ENCODE results near the gene RIN3. TPM values are rescaled to one million over a fixed set of nuclear protein-coding genes. Genes with fewer than 3 reads are reported as not detected.

RIN3 gene
- 1 to 10 TPM; 3.4 to 3.8 TPM for total RNA-seq
- polyA plus RNA-seq (ENCODE audit: insufficient read length in 2 of 2): 1 to 10 TPM; 6.5 to 7.4 TPM
- long read RNA-seq, donor 1, partial matches to known transcripts: 0 of 1 reads
- long read RNA-seq, donor 1, other reads (novel, unspliced or antisense): 0 of 1 reads
- long read RNA-seq, donor 2: 0 reads
- long read RNA-seq, donor 3: 0 reads
- long read RNA-seq, donor 4, partial matches to known transcripts: 5 of 6 reads
- long read RNA-seq, donor 4, other reads (novel, unspliced or antisense): 0 of 6 reads

DNA sequence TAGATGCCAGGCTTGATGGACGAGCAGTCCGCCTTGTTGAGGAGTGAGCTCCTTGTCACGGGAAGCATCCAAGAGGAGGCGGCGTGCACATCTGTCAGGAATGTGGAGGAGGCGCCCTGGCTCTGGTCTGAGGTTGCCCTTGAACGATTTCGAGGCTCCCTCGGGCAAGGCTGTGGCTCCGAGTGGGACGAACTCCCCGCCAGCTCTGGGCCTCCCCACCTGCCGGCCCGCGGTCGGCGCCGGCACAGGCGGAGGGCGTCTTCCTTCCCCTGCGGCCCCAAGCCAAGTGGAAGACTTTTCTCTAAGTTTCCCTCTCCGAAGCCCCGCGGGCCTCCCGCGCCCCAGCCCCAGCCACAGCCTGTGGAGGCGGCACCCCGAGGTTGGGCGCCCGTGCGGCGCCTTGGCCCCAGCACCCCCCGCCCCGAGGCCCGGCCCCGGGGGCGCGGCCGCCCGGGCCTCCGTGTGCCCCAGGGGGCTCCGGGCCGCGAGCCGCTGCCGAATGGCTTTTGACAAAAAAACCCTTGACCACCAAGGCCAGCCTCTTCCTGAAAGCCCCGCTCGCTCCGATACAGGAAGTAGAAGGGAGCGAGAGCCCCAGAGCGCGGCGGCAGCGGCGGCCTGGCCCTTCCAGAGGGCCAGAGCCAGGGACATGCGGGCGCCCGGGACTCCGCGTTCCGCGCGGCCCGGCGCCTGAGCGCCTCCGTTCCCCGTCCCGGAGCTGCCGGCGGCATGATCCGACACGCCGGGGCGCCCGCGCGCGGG lies at the start of gene RIN3:
TSS of gene RIN3 (plus strand) at position 578 of the 762 bp plus-strand sequence. CDS start at position 730, 152 bp downstream.
- Histone ChIP-seq H3K9me3 (ENCODE audit: control insufficient read depth, insufficient read depth, low read length) (no peaks in the 10 kb centered on the region), H3K27me3 (ENCODE audit: control insufficient read depth, insufficient read depth, low read length) (peaks cover 31% of the 10 kb centered on the region), H3K4me3 (ENCODE audit: low read depth, low read length) (peak within 1 kb of the TSS; percentile 38), H3K36me3 (ENCODE audit: control insufficient read depth, insufficient read depth, low read length) (no peaks in the 10 kb centered on the region), H3K27ac (ENCODE audit: low read depth, low read length) (no peak within 1 kb of the TSS), H3K4me1 (ENCODE audit: control insufficient read depth, insufficient read depth, low read length) (peaks cover 17% of the 10 kb centered on the region)
- WGBS (ENCODE audit: insufficient coverage): 6% methylated on average over 77 of the region's 79 CpGs
- peak in 2 of 6 donors; percentile 25 to 56 for DNase-seq (ENCODE audit: low read depth in 4 of 6, low spot score in 6 of 6)

DNA sequence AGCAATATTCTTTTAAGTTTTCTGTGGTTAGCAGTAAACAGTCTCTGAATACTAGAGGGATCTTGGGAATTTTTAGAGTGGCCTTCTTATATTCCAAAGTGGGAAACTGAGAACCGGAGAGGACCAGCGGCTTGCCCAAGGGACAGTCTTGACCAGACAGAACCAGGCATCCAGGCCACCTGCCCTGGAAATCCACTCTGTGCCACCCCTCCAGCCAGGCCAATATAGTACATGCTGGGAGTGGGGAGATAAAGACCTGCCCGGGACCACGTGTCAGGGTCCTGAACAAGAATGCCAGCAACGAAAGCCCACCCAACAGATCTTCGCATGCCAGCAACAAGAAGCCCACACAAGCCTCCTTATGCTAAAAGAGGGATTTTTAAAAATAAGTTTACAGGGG lies 49.4 kb upstream of the RIN3 start:
- H3K9me3 ChIP-seq (ENCODE audit: control insufficient read depth, insufficient read depth, low read length): peaks cover 7% of the 10 kb centered on the region
- peaks cover 15% of the 10 kb centered on the region for H3K4me1 ChIP-seq (ENCODE audit: control insufficient read depth, insufficient read depth, low read length)
- DNase-seq (ENCODE audit: low read depth in 4 of 6, low spot score in 6 of 6): no peak
- no peak overlapping the region for H3K4me3 ChIP-seq (ENCODE audit: low read depth, low read length)
- 100% methylated on average over 2 of the region's 6 CpGs for WGBS (ENCODE audit: insufficient coverage)
- H3K27me3 ChIP-seq (ENCODE audit: control insufficient read depth, insufficient read depth, low read length): no peaks in the 10 kb centered on the region
- H3K36me3 ChIP-seq (ENCODE audit: control insufficient read depth, insufficient read depth, low read length): peaks cover 7% of the 10 kb centered on the region
- no peak overlapping the region for H3K27ac ChIP-seq (ENCODE audit: low read depth, low read length)

DNA sequence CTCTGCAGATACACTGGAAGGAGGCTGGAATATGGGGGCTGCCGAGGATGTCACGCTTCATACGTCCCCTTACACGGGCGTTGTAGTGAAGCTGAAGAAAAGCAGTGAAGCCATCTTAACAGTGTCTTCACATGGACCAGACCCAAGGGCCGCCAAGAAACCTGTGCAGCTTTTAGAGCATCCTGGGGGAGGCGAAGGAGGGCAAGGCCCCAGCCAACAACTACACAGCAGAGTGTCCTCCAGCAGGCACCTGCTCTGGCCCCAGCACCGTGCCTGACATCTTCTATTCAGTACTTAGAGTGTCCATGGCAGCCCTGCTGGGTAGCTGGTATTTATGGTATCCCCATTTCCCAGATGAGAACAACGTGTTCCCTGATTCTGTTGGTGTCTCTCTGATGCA lies 48.9 kb upstream of the RIN3 start:
- H3K27ac ChIP-seq (ENCODE audit: low read depth, low read length): no peak overlapping the region
- 82% methylated on average over 9 of the region's 9 CpGs for WGBS (ENCODE audit: insufficient coverage)
- peaks cover 7% of the 10 kb centered on the region for H3K36me3 ChIP-seq (ENCODE audit: control insufficient read depth, insufficient read depth, low read length)
- H3K4me1 ChIP-seq (ENCODE audit: control insufficient read depth, insufficient read depth, low read length): peaks cover 11% of the 10 kb centered on the region
- no peak overlapping the region for H3K4me3 ChIP-seq (ENCODE audit: low read depth, low read length)
- no peaks in the 10 kb centered on the region for H3K27me3 ChIP-seq (ENCODE audit: control insufficient read depth, insufficient read depth, low read length)
- peaks cover 7% of the 10 kb centered on the region for H3K9me3 ChIP-seq (ENCODE audit: control insufficient read depth, insufficient read depth, low read length)
- DNase-seq (ENCODE audit: low read depth in 4 of 6, low spot score in 6 of 6): no peak

- Histone ChIP-seq H3K4me3 (ENCODE audit: low read depth, low read length) (no peak overlapping the region), H3K9me3 (ENCODE audit: control insufficient read depth, insufficient read depth, low read length) (peaks cover 7% of the 10 kb centered on the region), H3K27ac (ENCODE audit: low read depth, low read length) (no peak overlapping the region), H3K27me3 (ENCODE audit: control insufficient read depth, insufficient read depth, low read length) (no peaks in the 10 kb centered on the region), H3K4me1 (ENCODE audit: control insufficient read depth, insufficient read depth, low read length) (peaks cover 10% of the 10 kb centered on the region), H3K36me3 (ENCODE audit: control insufficient read depth, insufficient read depth, low read length) (peaks cover 6% of the 10 kb centered on the region)
- DNase-seq (ENCODE audit: low read depth in 4 of 6, low spot score in 6 of 6): no peak
- WGBS (ENCODE audit: insufficient coverage): 52% methylated on average over 9 of the region's 13 CpGs
Observed at GRCh38 chr14:92465353-92466055, 48.1 kb upstream of the RIN3 start.

DNA sequence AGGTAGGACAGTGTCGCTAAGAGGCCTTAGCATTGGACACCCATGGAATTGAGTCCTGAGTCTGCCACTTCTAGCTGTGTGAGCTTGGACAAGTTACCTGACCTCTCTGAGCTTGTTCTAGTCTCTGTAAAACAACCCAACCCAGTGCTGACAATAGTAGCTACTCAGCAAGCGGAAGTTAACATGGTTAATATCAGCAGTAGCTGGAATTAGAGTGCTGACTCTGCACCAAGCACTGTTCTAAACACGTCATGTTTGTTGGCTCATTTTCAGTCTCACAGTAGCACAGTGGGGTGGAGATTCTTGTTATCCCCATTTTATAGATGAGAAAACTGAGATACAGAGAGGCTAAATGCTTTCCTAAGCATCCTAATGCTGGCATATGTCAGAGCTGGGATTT lies 47.5 kb upstream of the RIN3 start:
- no peak for DNase-seq (ENCODE audit: low read depth in 4 of 6, low spot score in 6 of 6)
- H3K27me3 ChIP-seq (ENCODE audit: control insufficient read depth, insufficient read depth, low read length): no peaks in the 10 kb centered on the region
- H3K9me3 ChIP-seq (ENCODE audit: control insufficient read depth, insufficient read depth, low read length): peaks cover 7% of the 10 kb centered on the region
- H3K4me1 ChIP-seq (ENCODE audit: control insufficient read depth, insufficient read depth, low read length): peaks cover 5% of the 10 kb centered on the region
- no peak overlapping the region for H3K27ac ChIP-seq (ENCODE audit: low read depth, low read length)
- 72% methylated on average over 2 of the region's 3 CpGs for WGBS (ENCODE audit: insufficient coverage)
- peaks cover 3% of the 10 kb centered on the region for H3K36me3 ChIP-seq (ENCODE audit: control insufficient read depth, insufficient read depth, low read length)
- H3K4me3 ChIP-seq (ENCODE audit: low read depth, low read length): no peak overlapping the region

- Histone ChIP-seq H3K4me1 (ENCODE audit: control insufficient read depth, insufficient read depth, low read length) (no peaks in the 10 kb centered on the region), H3K27me3 (ENCODE audit: control insufficient read depth, insufficient read depth, low read length) (no peaks in the 10 kb centered on the region), H3K36me3 (ENCODE audit: control insufficient read depth, insufficient read depth, low read length) (peaks cover 3% of the 10 kb centered on the region), H3K4me3 (ENCODE audit: low read depth, low read length) (no peak overlapping the region), H3K27ac (ENCODE audit: low read depth, low read length) (no peak overlapping the region), H3K9me3 (ENCODE audit: control insufficient read depth, insufficient read depth, low read length) (peaks cover 7% of the 10 kb centered on the region)
- WGBS (ENCODE audit: insufficient coverage): no CpG with 5 or more reads among the region's 2 CpGs
- no peak for DNase-seq (ENCODE audit: low read depth in 4 of 6, low spot score in 6 of 6)
Observed at GRCh38 chr14:92469515-92469914, 44.1 kb upstream of the RIN3 start.

DNA sequence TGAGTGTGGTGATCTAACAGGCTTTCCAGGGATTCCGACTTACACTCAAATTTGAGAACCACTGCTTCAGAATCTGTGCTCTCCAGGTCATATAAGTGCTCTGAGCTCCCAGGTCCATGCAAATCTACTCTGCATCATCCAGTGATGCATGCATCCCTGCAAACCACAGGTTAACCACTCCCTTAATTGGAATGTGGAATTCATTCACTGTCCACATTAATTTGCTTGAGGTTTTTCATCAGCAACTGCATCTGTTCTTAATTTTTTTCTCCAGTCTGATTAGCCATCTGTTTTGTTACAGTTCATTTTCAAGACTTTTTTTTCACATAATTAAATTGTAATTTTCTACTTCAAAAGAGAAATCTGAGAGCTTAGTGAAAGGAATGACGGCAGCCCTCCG lies 43.4 kb upstream of the RIN3 start:
- H3K27me3 ChIP-seq (ENCODE audit: control insufficient read depth, insufficient read depth, low read length): no peaks in the 10 kb centered on the region
- DNase-seq (ENCODE audit: low read depth in 4 of 6, low spot score in 6 of 6): no peak
- H3K9me3 ChIP-seq (ENCODE audit: control insufficient read depth, insufficient read depth, low read length): peaks cover 7% of the 10 kb centered on the region
- H3K27ac ChIP-seq (ENCODE audit: low read depth, low read length): no peak overlapping the region
- peaks cover 3% of the 10 kb centered on the region for H3K36me3 ChIP-seq (ENCODE audit: control insufficient read depth, insufficient read depth, low read length)
- no peaks in the 10 kb centered on the region for H3K4me1 ChIP-seq (ENCODE audit: control insufficient read depth, insufficient read depth, low read length)
- no peak overlapping the region for H3K4me3 ChIP-seq (ENCODE audit: low read depth, low read length)
- WGBS (ENCODE audit: insufficient coverage): 100% methylated on average over 1 of the region's 3 CpGs

DNA sequence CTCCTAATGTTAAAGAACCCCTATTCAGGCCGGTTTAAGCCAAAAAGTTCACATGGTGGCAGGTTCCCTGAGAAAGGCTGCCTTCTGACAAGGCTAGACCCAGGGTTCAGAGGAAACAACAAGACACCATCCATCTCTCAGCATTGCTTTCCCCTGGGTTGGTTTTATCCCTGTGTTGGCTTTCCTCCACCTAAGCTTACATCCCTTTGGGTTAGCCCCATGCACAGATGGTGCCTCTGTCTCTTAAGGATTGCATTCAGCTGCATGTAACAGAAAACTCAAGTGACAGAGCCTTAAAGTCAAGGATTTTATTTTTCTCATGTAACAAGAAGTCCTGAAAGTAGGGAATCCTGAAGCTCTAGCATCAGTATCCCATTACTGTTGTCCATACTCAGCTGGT lies 42.8 kb upstream of the RIN3 start:
- Histone ChIP-seq H3K4me1 (ENCODE audit: control insufficient read depth, insufficient read depth, low read length) (no peaks in the 10 kb centered on the region), H3K27ac (ENCODE audit: low read depth, low read length) (no peak overlapping the region), H3K36me3 (ENCODE audit: control insufficient read depth, insufficient read depth, low read length) (no peaks in the 10 kb centered on the region), H3K27me3 (ENCODE audit: control insufficient read depth, insufficient read depth, low read length) (no peaks in the 10 kb centered on the region), H3K9me3 (ENCODE audit: control insufficient read depth, insufficient read depth, low read length) (peaks cover 7% of the 10 kb centered on the region), H3K4me3 (ENCODE audit: low read depth, low read length) (no peak overlapping the region)
- WGBS (ENCODE audit: insufficient coverage): no CpG with 5 or more reads among the region's 1 CpG
- DNase-seq (ENCODE audit: low read depth in 4 of 6, low spot score in 6 of 6): no peak

DNA sequence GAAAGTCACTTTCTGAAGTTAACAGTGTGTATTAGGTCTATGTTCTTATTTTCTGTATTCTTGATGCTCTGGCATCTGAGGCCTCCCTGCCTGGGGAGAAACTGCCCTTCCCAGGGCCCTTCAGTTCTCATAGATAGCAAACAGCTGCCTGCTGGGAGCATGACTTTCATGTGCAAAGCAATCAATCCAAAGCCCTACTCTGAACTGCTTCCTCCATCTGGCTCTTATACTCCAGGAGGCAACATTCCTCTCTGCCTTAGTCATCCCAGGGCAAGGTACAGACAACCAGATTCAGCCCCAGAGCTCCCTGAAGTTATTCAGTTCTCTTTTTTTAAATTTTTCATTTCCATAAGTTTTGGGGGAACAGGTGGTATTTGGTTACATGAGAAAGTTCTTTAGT lies 41.7 kb upstream of the RIN3 start:
- no peaks in the 10 kb centered on the region for H3K27me3 ChIP-seq (ENCODE audit: control insufficient read depth, insufficient read depth, low read length)
- no peaks in the 10 kb centered on the region for H3K4me1 ChIP-seq (ENCODE audit: control insufficient read depth, insufficient read depth, low read length)
- no peak overlapping the region for H3K4me3 ChIP-seq (ENCODE audit: low read depth, low read length)
- no peaks in the 10 kb centered on the region for H3K36me3 ChIP-seq (ENCODE audit: control insufficient read depth, insufficient read depth, low read length)
- H3K27ac ChIP-seq (ENCODE audit: low read depth, low read length): no peak overlapping the region
- H3K9me3 ChIP-seq (ENCODE audit: control insufficient read depth, insufficient read depth, low read length): peaks cover 2% of the 10 kb centered on the region
- DNase-seq (ENCODE audit: low read depth in 4 of 6, low spot score in 6 of 6): no peak

All from spinal cord (tissue), 10 donors.